ENCODE data around the gene VMAC.

The VMAC gene

DNA sequence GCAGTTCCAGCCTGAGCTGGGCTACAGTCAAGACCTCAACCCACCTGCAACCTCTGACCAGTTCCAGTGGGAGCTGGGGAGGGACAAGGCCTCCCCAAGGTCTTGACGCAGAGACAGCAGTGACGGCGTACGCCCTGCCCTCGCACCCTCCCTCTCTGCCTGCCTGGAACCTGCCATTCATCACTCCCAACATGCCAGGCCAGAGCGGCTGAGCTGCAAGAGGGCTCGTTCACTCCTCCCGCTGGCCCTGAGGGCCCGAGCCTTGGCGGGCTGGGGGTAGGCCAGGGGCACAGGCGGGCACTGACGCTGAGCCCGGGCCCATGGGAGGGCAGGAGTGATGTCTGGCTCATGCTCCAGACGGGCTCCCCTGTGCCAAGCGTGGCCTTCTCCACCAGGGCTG, 9.3 kb upstream of the VMAC start:
- H4K20me1 ChIP-seq (ENCODE audit: insufficient read depth), result no peaks in the 10 kb centered on the region; the same call in 1 of the 2 replicates
- H3K4me2 ChIP-seq, result no peak overlapping the region
- no peaks in the 10 kb centered on the region for H3K36me3 ChIP-seq (ENCODE audit: insufficient read depth)
- TF ChIP-seq, protein P1, sequence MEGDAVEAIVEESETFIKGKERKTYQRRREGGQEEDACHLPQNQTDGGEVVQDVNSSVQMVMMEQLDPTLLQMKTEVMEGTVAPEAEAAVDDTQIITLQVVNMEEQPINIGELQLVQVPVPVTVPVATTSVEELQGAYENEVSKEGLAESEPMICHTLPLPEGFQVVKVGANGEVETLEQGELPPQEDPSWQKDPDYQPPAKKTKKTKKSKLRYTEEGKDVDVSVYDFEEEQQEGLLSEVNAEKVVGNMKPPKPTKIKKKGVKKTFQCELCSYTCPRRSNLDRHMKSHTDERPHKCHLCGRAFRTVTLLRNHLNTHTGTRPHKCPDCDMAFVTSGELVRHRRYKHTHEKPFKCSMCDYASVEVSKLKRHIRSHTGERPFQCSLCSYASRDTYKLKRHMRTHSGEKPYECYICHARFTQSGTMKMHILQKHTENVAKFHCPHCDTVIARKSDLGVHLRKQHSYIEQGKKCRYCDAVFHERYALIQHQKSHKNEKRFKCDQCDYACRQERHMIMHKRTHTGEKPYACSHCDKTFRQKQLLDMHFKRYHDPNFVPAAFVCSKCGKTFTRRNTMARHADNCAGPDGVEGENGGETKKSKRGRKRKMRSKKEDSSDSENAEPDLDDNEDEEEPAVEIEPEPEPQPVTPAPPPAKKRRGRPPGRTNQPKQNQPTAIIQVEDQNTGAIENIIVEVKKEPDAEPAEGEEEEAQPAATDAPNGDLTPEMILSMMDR (conservative IDR thresholded peaks at IDR 0.05; ENCODE audit: low read depth, low read length), result no peak
- H3K27ac ChIP-seq, result no peak overlapping the region
- H2AFZ ChIP-seq (ENCODE audit: low read depth), result no peak overlapping the region
- H3K4me1 ChIP-seq (ENCODE audit: low read depth, poor library complexity, severe bottlenecking), result no peaks in the 10 kb centered on the region
- H3K79me2 ChIP-seq (ENCODE audit: insufficient read depth, low read depth), result peaks cover 15% of the 10 kb centered on the region; the same call in 1 of the 2 replicates
- no peak overlapping the region for H3K4me3 ChIP-seq (IDR thresholded peaks at IDR 0.05; ENCODE audit: insufficient read depth, low read depth, low read length)
- no peak overlapping the region for H3K9ac ChIP-seq
- no peaks in the 10 kb centered on the region for H3K27me3 ChIP-seq (ENCODE audit: insufficient read depth, low read depth)

DNA sequence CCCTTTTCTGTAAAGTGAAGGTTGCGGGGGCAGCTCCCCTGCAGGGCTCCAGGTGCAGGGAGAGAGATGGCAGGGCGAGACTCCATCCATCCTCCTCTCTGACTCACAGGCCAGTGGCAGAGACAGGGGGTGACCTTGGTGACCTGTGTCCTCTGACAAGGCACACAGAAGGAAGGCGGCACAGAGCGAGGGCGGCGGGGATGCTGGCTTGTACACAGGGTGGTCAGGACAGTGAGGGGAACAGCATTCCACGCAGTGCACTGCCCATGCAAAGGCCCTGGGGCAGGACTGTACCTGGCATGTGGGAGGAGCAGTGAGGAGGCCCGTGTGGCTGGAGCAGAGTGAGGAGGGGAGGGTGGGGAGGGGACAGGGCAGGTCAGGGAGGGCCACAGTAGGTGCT, 8.8 kb upstream of the VMAC start:
- Histone ChIP-seq H4K20me1 (ENCODE audit: insufficient read depth) (no peaks in the 10 kb centered on the region; the same call in 1 of the 2 replicates), H3K36me3 (ENCODE audit: insufficient read depth) (no peaks in the 10 kb centered on the region), H2AFZ (ENCODE audit: low read depth) (no peak overlapping the region), H3K79me2 (ENCODE audit: insufficient read depth, low read depth) (peaks cover 19% of the 10 kb centered on the region; the same call in 1 of the 2 replicates), H3K4me3 (IDR thresholded peaks at IDR 0.05; ENCODE audit: insufficient read depth, low read depth, low read length) (no peak overlapping the region), H3K4me2 (no peak overlapping the region), H3K27ac (no peak overlapping the region), H3K9ac (no peak overlapping the region), H3K4me1 (ENCODE audit: low read depth, poor library complexity, severe bottlenecking) (no peaks in the 10 kb centered on the region), H3K27me3 (ENCODE audit: insufficient read depth, low read depth) (no peaks in the 10 kb centered on the region)
- TF ChIP-seq, protein P1 (conservative IDR thresholded peaks at IDR 0.05; ENCODE audit: low read depth, low read length), result no peak

DNA sequence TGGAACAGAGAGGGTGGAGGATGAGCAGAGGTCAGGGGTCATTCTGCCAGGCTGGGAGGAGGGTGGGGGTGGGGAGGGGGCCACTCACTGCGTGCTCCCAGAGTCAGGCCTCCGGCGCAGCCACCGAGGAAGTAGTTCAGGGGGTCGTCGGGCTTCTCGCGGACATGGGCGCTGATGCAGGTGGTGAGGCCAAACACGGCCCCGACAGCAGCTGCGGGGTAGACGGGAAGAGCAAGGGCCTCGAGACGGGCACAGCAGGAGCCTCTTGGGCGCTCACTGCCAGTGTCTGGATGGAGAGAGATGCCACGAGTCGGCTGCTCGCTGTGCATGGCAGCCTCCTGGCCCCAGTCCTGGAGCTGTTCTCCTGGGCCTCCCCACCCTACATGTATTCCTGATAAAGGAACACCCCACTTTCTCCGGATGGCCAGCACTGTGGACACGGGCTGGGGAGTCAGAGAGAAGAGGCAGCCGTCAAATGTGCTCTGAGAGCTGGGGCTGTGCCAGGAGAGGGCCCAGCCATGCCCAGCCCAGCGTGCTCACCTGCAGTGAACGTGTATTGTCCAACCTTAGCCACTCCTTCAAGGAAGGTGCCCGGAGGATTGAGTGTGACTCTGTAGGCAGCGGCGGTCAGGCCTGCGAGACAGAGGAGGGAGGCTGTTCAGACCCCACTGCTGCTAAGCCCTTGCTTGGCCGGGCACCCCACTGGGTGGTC, 8.2 kb upstream of the VMAC start:
- Histone ChIP-seq H3K4me1 (ENCODE audit: low read depth, poor library complexity, severe bottlenecking) (no peaks in the 10 kb centered on the region), H3K4me3 (IDR thresholded peaks at IDR 0.05; ENCODE audit: insufficient read depth, low read depth, low read length) (no peak overlapping the region), H2AFZ (ENCODE audit: low read depth) (no peak overlapping the region), H3K36me3 (ENCODE audit: insufficient read depth) (no peaks in the 10 kb centered on the region), H3K27ac (no peak overlapping the region), H3K79me2 (ENCODE audit: insufficient read depth, low read depth) (peaks cover 26% of the 10 kb centered on the region), H3K4me2 (no peak overlapping the region), H3K27me3 (ENCODE audit: insufficient read depth, low read depth) (no peaks in the 10 kb centered on the region), H4K20me1 (ENCODE audit: insufficient read depth) (no peaks in the 10 kb centered on the region; the same call in 1 of the 2 replicates), H3K9ac (no peak overlapping the region)
- TF ChIP-seq, protein P1 (conservative IDR thresholded peaks at IDR 0.05; ENCODE audit: low read depth, low read length), result no peak

DNA sequence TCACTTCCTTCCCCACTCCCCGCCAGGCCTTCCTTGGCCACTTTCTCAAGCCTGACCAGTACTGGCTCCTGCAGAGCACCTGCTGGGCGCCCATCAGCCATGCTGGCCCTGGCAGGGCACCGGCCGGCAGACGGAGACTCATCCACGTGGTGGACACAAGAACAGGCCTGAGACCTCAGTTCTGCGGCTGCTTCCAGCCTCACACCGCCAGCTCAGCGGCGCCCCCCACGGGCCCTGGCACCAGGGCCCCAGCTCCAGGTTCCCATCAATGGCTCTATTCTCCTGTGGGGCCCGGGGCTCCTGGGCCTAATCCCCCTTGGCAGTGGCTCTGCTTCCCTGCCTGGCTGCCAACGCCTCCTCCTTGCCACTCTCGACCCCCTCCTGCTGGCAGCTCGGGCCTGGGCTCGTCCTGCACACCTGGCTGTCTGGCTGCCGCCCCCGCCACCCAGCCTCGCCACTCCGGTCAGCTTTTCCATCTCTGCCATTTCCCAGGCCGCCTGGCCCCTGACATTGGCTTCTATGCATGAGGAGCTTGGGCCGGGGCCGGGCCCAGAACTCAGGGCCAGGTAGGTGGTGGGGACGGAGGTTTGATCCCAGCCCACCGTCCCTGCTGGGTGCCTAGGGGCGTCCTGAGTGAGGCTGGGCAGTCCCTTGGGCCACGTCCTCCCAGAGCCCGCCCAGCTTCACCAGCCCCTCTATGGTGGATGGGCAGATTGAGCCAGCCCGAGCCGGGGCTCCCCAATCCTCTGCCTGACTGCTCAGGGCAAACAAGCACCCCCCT, 7.3 kb upstream of the VMAC start:
- peaks cover 2% of the 10 kb centered on the region for H3K4me1 ChIP-seq (ENCODE audit: low read depth, poor library complexity, severe bottlenecking)
- no peaks in the 10 kb centered on the region for H3K27me3 ChIP-seq (ENCODE audit: insufficient read depth, low read depth)
- no peak overlapping the region for H3K9ac ChIP-seq
- peaks cover 34% of the 10 kb centered on the region for H3K79me2 ChIP-seq (ENCODE audit: insufficient read depth, low read depth)
- H2AFZ ChIP-seq (ENCODE audit: low read depth), result no peak overlapping the region
- no peak overlapping the region for H3K4me2 ChIP-seq
- H3K4me3 ChIP-seq (IDR thresholded peaks at IDR 0.05; ENCODE audit: insufficient read depth, low read depth, low read length), result no peak overlapping the region
- H4K20me1 ChIP-seq (ENCODE audit: insufficient read depth), result no peaks in the 10 kb centered on the region; the same call in 1 of the 2 replicates
- no peaks in the 10 kb centered on the region for H3K36me3 ChIP-seq (ENCODE audit: insufficient read depth)
- no peak overlapping the region for H3K27ac ChIP-seq
- TF ChIP-seq, protein P1 (conservative IDR thresholded peaks at IDR 0.05; ENCODE audit: low read depth, low read length), result no peak
